Parathyroid adenoma (tissue), 2 donors: ENCODE data around the gene TMEM62.
"Not testable (repeated sequence)": the region's sequence is repeated elsewhere in the genome, so short reads cannot be mapped to it uniquely, and the experiment has no call there.

ENCODE experiments used
- H2AFZ ChIP-seq: fragments of 300-600 bp; sonication (generic); one replicate; pipeline ENCODE4 v1.7.0; 2017; ENCODE audit warnings: antibody characterized with exemption, mild to moderate bottlenecking
- H3K27ac ChIP-seq: fragments of 300-600 bp; sonication (generic); one replicate; pipeline ENCODE4 v1.7.0; 2017
- H3K27me3 ChIP-seq: fragments of 300-600 bp; sonication (generic); one replicate; pipeline ENCODE4 v1.7.0; 2017; ENCODE audit warnings: low read length; ENCODE audit not compliant: control insufficient read depth, insufficient read depth
- H3K36me3 ChIP-seq: fragments of 300-600 bp; sonication (generic); one replicate; pipeline ENCODE4 v1.7.0; 2017; ENCODE audit warnings: low read length; ENCODE audit not compliant: control insufficient read depth, insufficient read depth
- H3K4me1 ChIP-seq: fragments of 300-600 bp; sonication (generic); one replicate; pipeline ENCODE4 v1.7.0; 2017; ENCODE audit warnings: control low read depth
- H3K4me2 ChIP-seq: fragments of 300-600 bp; sonication (generic); one replicate; pipeline ENCODE4 v1.7.0; 2017; ENCODE audit warnings: low read length
- H3K4me3 ChIP-seq: fragments of 300-600 bp; sonication (generic); one replicate; pipeline ENCODE4 v1.7.0; 2017; ENCODE audit warnings: low read depth, low read length
- H3K79me2 ChIP-seq: fragments of 300-600 bp; sonication (generic); one replicate; pipeline ENCODE4 v1.7.0; 2017; ENCODE audit warnings: control low read depth
- H3K9ac ChIP-seq: fragments of 300-600 bp; sonication (generic); one replicate; pipeline ENCODE4 v1.7.0; 2017; ENCODE audit warnings: mild to moderate bottlenecking
- H3K9me3 ChIP-seq: fragments of 300-600 bp; sonication (generic); one replicate; pipeline ENCODE4 v1.7.0; 2017; ENCODE audit warnings: low read length; ENCODE audit not compliant: control insufficient read depth
- CTCF ChIP-seq: fragments of 300-600 bp; sonication (generic); IDR thresholded peaks from one replicate; pipeline ENCODE4 v1.7.0; 2017; ENCODE audit warnings: antibody characterized with exemption, mild to moderate bottlenecking
- donor health status: primary hyperparathyroidism.

Gene TMEM62

GRCh38 chr15:43189296-43189695 is 55.9 kb downstream of the TMEM62 start:
- Histone ChIP-seq H3K4me2 (no peak overlapping the region), H3K9ac (no peak overlapping the region), H3K4me3 (no peak overlapping the region), H3K79me2 (no peaks in the 10 kb centered on the region), H3K27ac (no peak overlapping the region), H3K4me1 (no peaks in the 10 kb centered on the region), H3K36me3 (no peaks in the 10 kb centered on the region), H2AFZ (no peak overlapping the region), H3K9me3 (no peaks in the 10 kb centered on the region), H3K27me3 (no peaks in the 10 kb centered on the region)
- no peak for TF ChIP-seq CTCF

GRCh38 chr15:43190178-43190577 is 56.8 kb downstream of the TMEM62 start:
- Histone ChIP-seq H3K4me3 (no peak overlapping the region), H3K27ac (no peak overlapping the region), H3K9me3 (no peaks in the 10 kb centered on the region), H3K4me2 (no peak overlapping the region), H3K36me3 (no peaks in the 10 kb centered on the region), H3K4me1 (no peaks in the 10 kb centered on the region), H3K79me2 (no peaks in the 10 kb centered on the region), H3K9ac (no peak overlapping the region), H3K27me3 (no peaks in the 10 kb centered on the region), H2AFZ (no peak overlapping the region)
- no peak for TF ChIP-seq CTCF

GRCh38 chr15:43193710-43194109 is 60.3 kb downstream of the TMEM62 start:
- Histone ChIP-seq H3K27ac (no peak overlapping the region), H3K27me3 (no peaks in the 10 kb centered on the region), H3K9ac (no peak overlapping the region), H3K36me3 (no peaks in the 10 kb centered on the region), H3K4me3 (no peak overlapping the region), H3K79me2 (no peaks in the 10 kb centered on the region), H3K9me3 (no peaks in the 10 kb centered on the region), H2AFZ (no peak overlapping the region), H3K4me1 (no peaks in the 10 kb centered on the region), H3K4me2 (no peak overlapping the region)
- TF ChIP-seq CTCF: no peak

- Histone ChIP-seq H3K4me3 (no peak overlapping the region), H3K27me3 (no peaks in the 10 kb centered on the region), H2AFZ (no peak overlapping the region), H3K9ac (no peak overlapping the region), H3K36me3 (no peaks in the 10 kb centered on the region), H3K4me2 (no peak overlapping the region), H3K9me3 (no peaks in the 10 kb centered on the region), H3K27ac (no peak overlapping the region), H3K4me1 (no peaks in the 10 kb centered on the region), H3K79me2 (no peaks in the 10 kb centered on the region)
- no peak for TF ChIP-seq CTCF
Observed at GRCh38 chr15:43194795-43195194, 61.4 kb downstream of the TMEM62 start.

- Histone ChIP-seq H2AFZ (no peak overlapping the region), H3K27ac (no peak overlapping the region), H3K9me3 (no peaks in the 10 kb centered on the region), H3K4me1 (no peaks in the 10 kb centered on the region), H3K4me3 (no peak overlapping the region), H3K27me3 (no peaks in the 10 kb centered on the region), H3K4me2 (no peak overlapping the region), H3K36me3 (no peaks in the 10 kb centered on the region), H3K9ac (no peak overlapping the region), H3K79me2 (no peaks in the 10 kb centered on the region)
- no peak for TF ChIP-seq CTCF
Observed at GRCh38 chr15:43196760-43197548, 63.6 kb downstream of the TMEM62 start.

- not testable (repeated sequence) for H3K4me1 ChIP-seq, H3K4me3 ChIP-seq, H3K36me3 ChIP-seq, H3K9me3 ChIP-seq, H3K79me2 ChIP-seq, H3K27me3 ChIP-seq, H3K9ac ChIP-seq, H2AFZ ChIP-seq, H3K27ac ChIP-seq, H3K4me2 ChIP-seq
Observed at GRCh38 chr15:43197773-43198172, 64.4 kb downstream of the TMEM62 start.

- not testable (repeated sequence) for H3K9me3 ChIP-seq, H3K27ac ChIP-seq, H3K4me2 ChIP-seq, H3K4me3 ChIP-seq, H3K36me3 ChIP-seq, H3K9ac ChIP-seq, H3K79me2 ChIP-seq, H2AFZ ChIP-seq, H3K4me1 ChIP-seq, H3K27me3 ChIP-seq
Observed at GRCh38 chr15:43198556-43198955, 65.2 kb downstream of the TMEM62 start.
